GM12878 (cell line): ENCODE measurements around the gene MEAK7. TPM values are rescaled to one million over a fixed set of nuclear protein-coding genes. Genes with fewer than 3 reads are reported as not detected.

Source experiments
- ATAC-seq: fragments of 200-7000 bp; cut with Tn5 transposase; 3 replicates; pipeline ENCODE4 v1.9.1; 2020; ENCODE audit warnings: mild to moderate bottlenecking, moderate library complexity
- BruUV-seq: library from RNA; stranded (reverse); fragments of 400-500 nt; replicated peaks from 2 replicates; lab custom pipeline; 2021; lab: Mats Ljungman, UMichigan
- CTCF ChIA-PET: fragments of 300-600 bp; sonication (Branson Sonifier 250); formaldehyde crosslinking; extraction: SDS; loops from one replicate; lab custom pipeline; 2021; ENCODE audit warnings: inconsistent platforms; lab: Yijun Ruan, JAX
- POLR2A ChIA-PET: fragments of 350-600 bp; formaldehyde crosslinking; extraction: SDS; loops from one replicate; lab custom pipeline; 2021; ENCODE audit warnings: inconsistent platforms; lab: Charles Lee
- RAD21 ChIA-PET: fragments of 300-600 bp; sonication (Branson Sonifier 250); formaldehyde crosslinking; loops from one replicate; lab custom pipeline; 2023; ENCODE audit warnings: antibody characterized with exemption; ENCODE audit not compliant: unreplicated experiment; lab: Charles Lee
- SMC1A ChIA-PET: fragments of 300-600 bp; sonication (Branson Sonifier 250); formaldehyde crosslinking; loops from one replicate; lab custom pipeline; 2023; ENCODE audit not compliant: unreplicated experiment, uncharacterized antibody; lab: Charles Lee
- DNase-seq: peaks from one replicate; pipeline ENCODE4 v3.0.0-alpha.2; 2011; ENCODE audit warnings: low read depth, low spot score
- FAIRE-seq: peaks from 3 replicates; lab custom pipeline; 2011; peaks lifted over from hg19 to GRCh38; lab: Jason Lieb, UNC
- H2AFZ ChIP-seq: 2 replicates; pipeline ENCODE4 v1.6.0; 2011; ENCODE audit warnings: low read depth, low read length, control low read depth; ENCODE audit not compliant: control insufficient read depth
- H3K27ac ChIP-seq: 2 replicates; pipeline ENCODE4 v1.5.1; 2011; ENCODE audit warnings: control low read depth; ENCODE audit not compliant: control insufficient read depth, insufficient read depth
- H3K27me3 ChIP-seq, 2 experiments: replicated peaks in 1 of 2; 2 replicates each; pipeline versions ENCODE4 v1.6.0 to v1.6.1; 2011; ENCODE audit warnings: low read length in 1 of 2; ENCODE audit not compliant: control insufficient read depth in 2 of 2, insufficient read depth in 2 of 2
- H3K36me3 ChIP-seq, 2 experiments: 2 replicates each; pipeline ENCODE4 v1.5.1; 2011; ENCODE audit warnings: low read length in 1 of 2; ENCODE audit not compliant: control insufficient read depth in 2 of 2, insufficient read depth in 2 of 2
- H3K4me1 ChIP-seq: 2 replicates; pipeline ENCODE4 v1.6.1; 2011; ENCODE audit warnings: mild to moderate bottlenecking, low read length, moderate library complexity, mixed read lengths; ENCODE audit not compliant: control insufficient read depth, insufficient read depth
- H3K4me2 ChIP-seq: 2 replicates; pipeline ENCODE4 v1.6.0; 2011; ENCODE audit warnings: control low read depth; ENCODE audit not compliant: control insufficient read depth, insufficient read depth
- H3K4me3 ChIP-seq: fragments of 200-600 bp; sonication (generic); 2 replicates; pipeline ENCODE4 v1.5.1; 2016
- H3K79me2 ChIP-seq: 2 replicates; pipeline ENCODE4 v1.6.0; 2011; ENCODE audit warnings: low read length; ENCODE audit not compliant: control insufficient read depth, insufficient read depth
- H3K9ac ChIP-seq: 2 replicates; pipeline ENCODE4 v1.8.0; 2011; ENCODE audit warnings: low read length, control low read depth, mixed read lengths; ENCODE audit not compliant: control insufficient read depth, insufficient read depth
- H3K9me3 ChIP-seq: replicated peaks from 3 replicates; pipeline ENCODE4 v1.5.1; 2011; ENCODE audit warnings: mild to moderate bottlenecking, low read length; ENCODE audit not compliant: control insufficient read depth, insufficient read depth
- H4K20me1 ChIP-seq: 2 replicates; pipeline ENCODE4 v1.6.0; 2011; ENCODE audit not compliant: control insufficient read depth, insufficient read depth
- ATF7 ChIP-seq: fragments of 450-650 bp; IDR thresholded peaks from 2 replicates; pipeline ENCODE4 v1.6.1; 2016; ENCODE audit warnings: low read depth, mild to moderate bottlenecking
- BCLAF1 ChIP-seq: fragments of 450-650 bp; IDR thresholded peaks from 2 replicates; pipeline ENCODE4 v1.6.1; 2017; ENCODE audit warnings: antibody characterized with exemption, mild to moderate bottlenecking, moderate library complexity
- BHLHE40 ChIP-seq, 2 experiments: fragments of 450-650 bp in 1 of 2; IDR thresholded peaks; 2 replicates each; pipeline ENCODE4 v1.6.1; 2011 to 2017; ENCODE audit warnings: low read depth in 2 of 2, borderline replicate concordance in 1 of 2, improper control_type of control experiment in 1 of 2, low read length in 1 of 2, mild to moderate bottlenecking in 1 of 2
- BMI1 ChIP-seq: fragments of 450-650 bp; IDR thresholded peaks from 2 replicates; pipeline ENCODE4 v1.6.1; 2016; ENCODE audit warnings: mild to moderate bottlenecking, moderate library complexity, borderline replicate concordance
- CHD1 ChIP-seq: IDR thresholded peaks from 2 replicates; pipeline ENCODE4 v1.6.1; 2012; ENCODE audit warnings: low read depth, low read length, improper control_type of control experiment
- CREB1 ChIP-seq: IDR thresholded peaks from 2 replicates; pipeline ENCODE4 v1.6.1; 2012; ENCODE audit warnings: low read depth, mild to moderate bottlenecking, inconsistent platforms
- PML ChIP-seq: IDR thresholded peaks from 2 replicates; pipeline ENCODE4 v1.6.1; 2012; ENCODE audit warnings: low read length, inconsistent platforms
- POLR2A ChIP-seq: IDR thresholded peaks from 2 replicates; pipeline ENCODE4 v1.6.1; 2011; ENCODE audit warnings: low read depth, mild to moderate bottlenecking, low read length
- SP1 ChIP-seq: IDR thresholded peaks from one replicate; pipeline ENCODE4 v1.6.1; 2011; ENCODE audit warnings: low read depth, low read length
- ZBTB11 ChIP-seq: fragments of 450-650 bp; formaldehyde crosslinking; IDR thresholded peaks from 2 replicates; pipeline ENCODE4 v1.5.0; 2022; ENCODE audit warnings: mild to moderate bottlenecking, missing genetic modification characterization
- ZNF217 ChIP-seq: fragments of 450-650 bp; IDR thresholded peaks from 2 replicates; pipeline ENCODE4 v1.6.1; 2017; ENCODE audit warnings: antibody characterized with exemption, mild to moderate bottlenecking
- ZNF384 ChIP-seq: IDR thresholded peaks from 2 replicates; pipeline ENCODE4 v1.6.1; 2012; ENCODE audit warnings: low read depth, mild to moderate bottlenecking, low read length, improper control_type of control experiment, borderline replicate concordance
- ZNF592 ChIP-seq: fragments of 450-650 bp; IDR thresholded peaks from 2 replicates; pipeline ENCODE4 v1.6.1; 2017; ENCODE audit warnings: mild to moderate bottlenecking, moderate library complexity
- WGBS: methylation state at CpG from one replicate; pipeline ENCODE4 v1.1.6; 2016; ENCODE audit warnings: low lambda C conversion rate; ENCODE audit not compliant: insufficient replicate concordance, insufficient coverage; ENCODE audit errors: missing lambda C conversion rate; 5-methylcytosine and 5-hydroxymethylcytosine counted together
- in situ Hi-C: fragments of 300-500 bp; cut with MboI; formaldehyde crosslinking; loops from 9 replicates; pipeline ENCODE4 v1.14.3; 2018; ENCODE audit warnings: mixed read lengths
- intact Hi-C: fragments of 100-400 bp; cut with micrococcal nuclease; formaldehyde crosslinking; loops from one replicate; pipeline ENCODE4 v1.14.2; 2022; ENCODE audit not compliant: unreplicated experiment
- polyA plus RNA-seq, 11 experiments: library from polyadenylated mRNA; depleted of rRNA in 4 of 11; unstranded in 6 of 11; stranded (reverse) in 5 of 11; fragments of >200 nt; fragmentation: Nextera tagmentation in 4 of 11; fragmentation: Illumina TruSeq in 1 of 11; extraction: Ambion mirVana in 4 of 11; extraction: Trizol in 1 of 11; gene quantifications; 1 replicate in 1 of 11; 2 replicates in 10 of 11; pipeline versions ENCODE4 v1.2.1 to v1.2.3, GENCODE V29; 2011 to 2016; ENCODE audit warnings: inconsistent platforms in 2 of 11, missing spikeins in 2 of 11, low read depth in 1 of 11
- total RNA-seq, 4 experiments: library from RNA; depleted of rRNA in 3 of 4; stranded (reverse); fragments of >200 nt in 3 of 4; fragmentation: Illumina TruSeq in 1 of 4; extraction: Trizol in 1 of 4; gene quantifications; 2 replicates each; pipeline versions ENCODE4 v1.2.1 to v1.2.3, GENCODE V29; 2013 to 2021

MEAK7 gene
- total and polyA plus RNA-seq, 10 of the 15 experiments (the other 5 are each of a cell fraction or from before 2014, with no cell fraction given) = 1.4 to 11.9 (median 6.4) TPM

- TF ChIP-seq BCLAF1 = no peak
- no peak for TF ChIP-seq ZNF384
- no peak for TF ChIP-seq CHD1
- no peak for TF ChIP-seq BHLHE40 (IDR thresholded peaks at IDR 0.05; ENCODE audit: borderline replicate concordance in 1 of 2, low read depth in 2 of 2, low read length in 1 of 2)
Measured at GRCh38 chr16:84496991-84497390, 7.5 kb downstream of the MEAK7 start (continued).

- SMC1A ChIA-PET = interaction anchor here (1.9 kb wide), 1 partner anchor 259 kb away, joined by 4 read pairs; no protein-coding TSS in a partner anchor
- no peaks in the 10 kb centered on the region for H3K4me1 ChIP-seq
- H3K9ac ChIP-seq = no peak overlapping the region
- intact Hi-C loops = no loop called here
- CTCF ChIA-PET = interaction anchor here (0.6 to 2.8 kb wide), 2 partner anchors 11 to 89 kb away, joined by 3 to 11 read pairs; no protein-coding TSS in a partner anchor
- no peak for DNase-seq
- in situ Hi-C loops = no loop called here
- 74% methylated on average over 11 of the region's 11 CpGs for WGBS
- no TSS peak for BruUV-seq
- H3K79me2 ChIP-seq = no peaks in the 10 kb centered on the region
- H3K4me2 ChIP-seq = no peak overlapping the region
- H3K27ac ChIP-seq = no peak overlapping the region
- no peak for ATAC-seq
- H3K9me3 ChIP-seq = no peaks in the 10 kb centered on the region; the same call in 2 of the 3 replicates
- POLR2A ChIA-PET = no interaction called here
- H3K4me3 ChIP-seq = no peak overlapping the region
- no peaks in the 10 kb centered on the region for H4K20me1 ChIP-seq
- no peak for FAIRE-seq
- H3K36me3 ChIP-seq = 0 out of 4 replicates have a peak, but pooled peaks cover 0 to 2% of the 10 kb centered on the region in 2 experiments
- H2AFZ ChIP-seq = no peak overlapping the region
- H3K27me3 ChIP-seq = no peaks in the 10 kb centered on the region
- RAD21 ChIA-PET = no interaction called here
- TF ChIP-seq POLR2A = no peak
- TF ChIP-seq PML = no peak
- no peak for TF ChIP-seq ZNF217
- no peak for TF ChIP-seq SP1
- TF ChIP-seq BMI1 = no peak
- no peak for TF ChIP-seq CREB1
- TF ChIP-seq ZBTB11 (CRISPR knock-in tag) = no peak
- no peak for TF ChIP-seq ZNF592
- no peak for TF ChIP-seq ATF7
Measured at GRCh38 chr16:84495506-84495905, 9.0 kb downstream of the MEAK7 start.
